ENCODE measurements around the gene PRKCZ.
A peak's percentile ranks its signal among the peaks of the same experiment; 100 is the strongest.

The PRKCZ gene

GRCh38 chr1:2041887-2042286, 8.3 kb upstream of the PRKCZ start:
- DNase-seq: no peak
- Histone ChIP-seq H4K12ac (ENCODE audit: low read depth, low read length) (no peak overlapping the region), H4K8ac (ENCODE audit: low read depth, low read length) (no peak overlapping the region), H3K18ac (ENCODE audit: low read length) (no peak overlapping the region), H3K36me3 (ENCODE audit: control insufficient read depth in 1 of 2, insufficient read depth in 2 of 2, low read length in 2 of 2) (no peaks in the 10 kb centered on the region), H3K23ac (ENCODE audit: low read length) (peak overlapping the region; percentile 64), H2BK120ac (ENCODE audit: insufficient read depth, low read length, poor library complexity) (no peak overlapping the region), H4K91ac (ENCODE audit: low read depth, low read length) (no peak overlapping the region), H2BK5ac (ENCODE audit: low read depth, low read length, poor library complexity) (no peak overlapping the region), H3K9me3 (ENCODE audit: insufficient read depth, low read depth, low read length) (peaks cover 4% of the 10 kb centered on the region), H2BK12ac (ENCODE audit: low read length) (no peak overlapping the region), H3K79me2 (ENCODE audit: control insufficient read depth, insufficient read depth, low read length, poor library complexity) (no peaks in the 10 kb centered on the region), H3K14ac (ENCODE audit: low read length) (no peak overlapping the region), H3K4me2 (ENCODE audit: low read length) (no peak overlapping the region), H3K4ac (ENCODE audit: low read depth, low read length) (no peak overlapping the region), H3K79me1 (ENCODE audit: low read length) (no peaks in the 10 kb centered on the region), H3K4me3 (ENCODE audit: low read depth, low read length) (peak overlapping the region; percentile 6), H3K27ac (ENCODE audit: low read depth, low read length) (no peak overlapping the region), H3K4me1 (ENCODE audit: control insufficient read depth in 1 of 2, insufficient read depth in 2 of 2, low read length in 2 of 2) (peaks cover 0 to 2% of the 10 kb centered on the region in 2 experiments), H2AFZ (ENCODE audit: insufficient read depth, low read length, poor library complexity) (no peak overlapping the region), H3K27me3 (ENCODE audit: insufficient read depth, low read length) (no peaks in the 10 kb centered on the region), H2AK5ac (ENCODE audit: low read length) (no peak overlapping the region), H3K9ac (ENCODE audit: low read length) (peak overlapping the region; percentile 7)
- no CpG with 5 or more reads among the region's 4 CpGs for WGBS (ENCODE audit: extremely low coverage, insufficient coverage, insufficient read length)

- Histone ChIP-seq H3K4me2 (ENCODE audit: low read length) (no peak overlapping the region), H3K27ac (ENCODE audit: low read depth, low read length) (no peak overlapping the region), H2BK5ac (ENCODE audit: low read depth, low read length, poor library complexity) (no peak overlapping the region), H3K79me2 (ENCODE audit: control insufficient read depth, insufficient read depth, low read length, poor library complexity) (no peaks in the 10 kb centered on the region), H3K27me3 (ENCODE audit: insufficient read depth, low read length) (no peaks in the 10 kb centered on the region), H3K23ac (ENCODE audit: low read length) (no peak overlapping the region), H2BK120ac (ENCODE audit: insufficient read depth, low read length, poor library complexity) (no peak overlapping the region), H4K12ac (ENCODE audit: low read depth, low read length) (no peak overlapping the region), H3K14ac (ENCODE audit: low read length) (no peak overlapping the region), H3K9ac (ENCODE audit: low read length) (no peak overlapping the region), H2AK5ac (ENCODE audit: low read length) (no peak overlapping the region), H3K9me3 (ENCODE audit: insufficient read depth, low read depth, low read length) (peaks cover 4% of the 10 kb centered on the region), H2BK12ac (ENCODE audit: low read length) (no peak overlapping the region), H2AFZ (ENCODE audit: insufficient read depth, low read length, poor library complexity) (no peak overlapping the region), H3K36me3 (ENCODE audit: control insufficient read depth in 1 of 2, insufficient read depth in 2 of 2, low read length in 2 of 2) (no peaks in the 10 kb centered on the region), H3K18ac (ENCODE audit: low read length) (no peak overlapping the region), H4K8ac (ENCODE audit: low read depth, low read length) (no peak overlapping the region), H4K91ac (ENCODE audit: low read depth, low read length) (no peak overlapping the region), H3K4me1 (ENCODE audit: control insufficient read depth in 1 of 2, insufficient read depth in 2 of 2, low read length in 2 of 2) (peaks cover 0 to 2% of the 10 kb centered on the region in 2 experiments), H3K4ac (ENCODE audit: low read depth, low read length) (no peak overlapping the region), H3K4me3 (ENCODE audit: low read depth, low read length) (no peak overlapping the region), H3K79me1 (ENCODE audit: low read length) (no peaks in the 10 kb centered on the region)
- WGBS (ENCODE audit: extremely low coverage, insufficient coverage, insufficient read length): no CpG with 5 or more reads among the region's 41 CpGs
- no peak for DNase-seq
Measured at GRCh38 chr1:2042830-2043773, 7.1 kb upstream of the PRKCZ start.

GRCh38 chr1:2043886-2044285, 6.3 kb upstream of the PRKCZ start:
- Histone ChIP-seq H3K14ac (ENCODE audit: low read length) (no peak overlapping the region), H3K9me3 (ENCODE audit: insufficient read depth, low read depth, low read length) (peaks cover 2% of the 10 kb centered on the region), H3K4ac (ENCODE audit: low read depth, low read length) (no peak overlapping the region), H4K8ac (ENCODE audit: low read depth, low read length) (no peak overlapping the region), H3K36me3 (ENCODE audit: control insufficient read depth in 1 of 2, insufficient read depth in 2 of 2, low read length in 2 of 2) (no peaks in the 10 kb centered on the region), H4K91ac (ENCODE audit: low read depth, low read length) (no peak overlapping the region), H3K4me2 (ENCODE audit: low read length) (no peak overlapping the region), H3K27ac (ENCODE audit: low read depth, low read length) (no peak overlapping the region), H2BK120ac (ENCODE audit: insufficient read depth, low read length, poor library complexity) (no peak overlapping the region), H2BK12ac (ENCODE audit: low read length) (no peak overlapping the region), H3K4me1 (ENCODE audit: control insufficient read depth in 1 of 2, insufficient read depth in 2 of 2, low read length in 2 of 2) (peaks cover 0 to 2% of the 10 kb centered on the region in 2 experiments), H3K79me1 (ENCODE audit: low read length) (no peaks in the 10 kb centered on the region), H3K23ac (ENCODE audit: low read length) (no peak overlapping the region), H3K18ac (ENCODE audit: low read length) (no peak overlapping the region), H3K27me3 (ENCODE audit: insufficient read depth, low read length) (no peaks in the 10 kb centered on the region), H2AFZ (ENCODE audit: insufficient read depth, low read length, poor library complexity) (no peak overlapping the region), H3K4me3 (ENCODE audit: low read depth, low read length) (no peak overlapping the region), H4K12ac (ENCODE audit: low read depth, low read length) (no peak overlapping the region), H2AK5ac (ENCODE audit: low read length) (no peak overlapping the region), H3K9ac (ENCODE audit: low read length) (no peak overlapping the region), H3K79me2 (ENCODE audit: control insufficient read depth, insufficient read depth, low read length, poor library complexity) (no peaks in the 10 kb centered on the region), H2BK5ac (ENCODE audit: low read depth, low read length, poor library complexity) (no peak overlapping the region)
- no peak for DNase-seq
- no CpG with 5 or more reads among the region's 4 CpGs for WGBS (ENCODE audit: extremely low coverage, insufficient coverage, insufficient read length)

DNA sequence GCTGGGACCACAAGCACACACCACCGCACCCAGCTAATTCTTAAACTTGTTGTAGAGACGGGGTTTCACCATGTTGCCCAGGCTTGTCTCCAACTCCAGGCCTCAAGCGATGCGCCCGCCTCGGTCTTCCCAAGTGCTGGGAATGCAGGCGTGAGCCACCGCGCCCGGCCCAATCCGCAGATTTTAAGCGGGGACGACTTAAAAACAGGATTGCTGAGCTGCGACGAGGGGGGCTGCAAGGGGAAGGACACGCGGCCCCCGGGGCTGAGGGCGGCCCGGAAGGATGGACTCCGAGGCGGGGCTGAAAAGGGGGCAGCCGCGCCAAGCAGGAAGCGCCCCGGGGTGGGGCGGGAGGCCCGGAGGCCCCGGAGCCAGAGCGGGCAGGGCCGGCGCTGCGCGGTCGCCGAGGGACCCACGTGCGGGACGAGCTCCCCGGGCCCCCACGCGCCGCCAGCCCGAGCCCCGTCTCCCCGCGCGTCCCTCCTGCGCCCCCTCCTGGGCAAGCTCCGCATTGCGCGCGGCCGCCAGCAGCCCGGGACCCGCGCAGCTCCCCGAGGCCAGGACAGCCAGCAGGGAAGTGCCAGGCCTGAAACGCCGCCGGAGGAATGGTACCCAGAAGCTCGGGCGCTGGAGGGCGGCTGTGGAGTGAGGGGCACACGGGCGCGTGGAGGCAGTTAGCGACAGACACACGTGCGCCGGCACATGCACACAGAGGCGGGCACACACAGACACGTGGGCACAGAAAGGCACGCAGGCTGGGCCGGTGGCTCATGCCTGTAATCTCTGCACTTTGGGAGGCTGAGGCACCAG, 5.5 kb upstream of the PRKCZ start:
- Histone ChIP-seq H2BK12ac (ENCODE audit: low read length) (no peak overlapping the region), H2AK5ac (ENCODE audit: low read length) (no peak overlapping the region), H4K91ac (ENCODE audit: low read depth, low read length) (no peak overlapping the region), H3K9me3 (ENCODE audit: insufficient read depth, low read depth, low read length) (peaks cover 2% of the 10 kb centered on the region), H3K4me1 (ENCODE audit: control insufficient read depth in 1 of 2, insufficient read depth in 2 of 2, low read length in 2 of 2) (peaks cover 7 to 9% of the 10 kb centered on the region in 2 experiments), H2AFZ (ENCODE audit: insufficient read depth, low read length, poor library complexity) (no peak overlapping the region), H3K27me3 (ENCODE audit: insufficient read depth, low read length) (no peaks in the 10 kb centered on the region), H3K9ac (ENCODE audit: low read length) (no peak overlapping the region), H3K4me2 (ENCODE audit: low read length) (peak overlapping the region; percentile 59), H3K79me1 (ENCODE audit: low read length) (peaks cover 2% of the 10 kb centered on the region), H2BK120ac (ENCODE audit: insufficient read depth, low read length, poor library complexity) (no peak overlapping the region), H3K4me3 (ENCODE audit: low read depth, low read length) (no peak overlapping the region), H3K79me2 (ENCODE audit: control insufficient read depth, insufficient read depth, low read length, poor library complexity) (no peaks in the 10 kb centered on the region), H3K4ac (ENCODE audit: low read depth, low read length) (no peak overlapping the region), H4K8ac (ENCODE audit: low read depth, low read length) (no peak overlapping the region), H3K27ac (ENCODE audit: low read depth, low read length) (no peak overlapping the region), H3K14ac (ENCODE audit: low read length) (no peak overlapping the region), H4K12ac (ENCODE audit: low read depth, low read length) (no peak overlapping the region), H3K23ac (ENCODE audit: low read length) (no peak overlapping the region), H3K36me3 (ENCODE audit: control insufficient read depth in 1 of 2, insufficient read depth in 2 of 2, low read length in 2 of 2) (no peaks in the 10 kb centered on the region), H2BK5ac (ENCODE audit: low read depth, low read length, poor library complexity) (no peak overlapping the region), H3K18ac (ENCODE audit: low read length) (no peak overlapping the region)
- WGBS (ENCODE audit: extremely low coverage, insufficient coverage, insufficient read length): no CpG with 5 or more reads among the region's 75 CpGs
- peak; percentile 46 to 75 for DNase-seq
